K562 (cell line): ENCODE results near the gene LIMS1. TPM values are rescaled to one million over a fixed set of nuclear protein-coding genes. Genes with fewer than 3 reads are reported as not detected.
"Not testable (repeated sequence)": the region's sequence is repeated elsewhere in the genome, so short reads cannot be mapped to it uniquely, and the experiment has no call there.

Experiments used
- ATAC-seq: fragments of 200-7000 bp; cut with Tn5 transposase; 3 replicates; pipeline ENCODE4 v1.9.1; 2020; ENCODE audit warnings: moderate library complexity
- BruUV-seq: library from RNA; stranded (reverse); fragments of 400-500 nt; replicated peaks from 2 replicates; lab custom pipeline; 2021; lab: Mats Ljungman, UMichigan
- CTCF ChIA-PET: fragments of 300-600 bp; formaldehyde crosslinking; extraction: SDS; loops from one replicate; lab custom pipeline; 2021; ENCODE audit warnings: low intra/inter-chr PET ratio; lab: Yijun Ruan, JAX
- POLR2A ChIA-PET: fragments of 300-600, 350-650 bp; sonication (Branson Sonifier 250); formaldehyde crosslinking; extraction: SDS; loops from one replicate; lab custom pipeline; 2021; ENCODE audit warnings: antibody characterized with exemption, inconsistent platforms; lab: Yijun Ruan, JAX
- DNase-seq, 4 experiments: peaks; one replicate each; pipeline versions ENCODE4 v3.0.0 to v3.0.0-alpha.2; 2011 to 2018; ENCODE audit warnings: low spot score in 3 of 4, mixed read lengths in 3 of 4; ENCODE audit errors: extremely low read depth in 1 of 4
- FAIRE-seq: peaks from 2 replicates; lab custom pipeline; 2011; peaks lifted over from hg19 to GRCh38; lab: Jason Lieb, UNC
- H2AFZ ChIP-seq: 2 replicates; pipeline ENCODE4 v1.6.0; 2011; ENCODE audit warnings: low read depth, low read length, control low read depth, inconsistent platforms
- H3K27ac ChIP-seq: fragments of 200-600 bp; 3 replicates; pipeline ENCODE4 v1.8.0; 2011; ENCODE audit warnings: low read depth, mild to moderate bottlenecking, control low read depth, inconsistent platforms, low read length, moderate library complexity, mixed read lengths; ENCODE audit errors: extremely low read depth
- H3K27me3 ChIP-seq, 2 experiments: fragments of 300-600 bp in 1 of 2; 2 replicates in 1 of 2; 3 replicates in 1 of 2; pipeline versions ENCODE4 v1.6.0 to v1.8.0; 2011; ENCODE audit warnings: inconsistent platforms in 2 of 2, low read length in 2 of 2, mild to moderate bottlenecking in 1 of 2, mixed read lengths in 1 of 2, moderate library complexity in 1 of 2; ENCODE audit not compliant: control insufficient read depth in 2 of 2, insufficient read depth in 2 of 2
- H3K36me3 ChIP-seq: fragments of 300-600 bp; 3 replicates; pipeline ENCODE4 v1.8.0; 2011; ENCODE audit warnings: mild to moderate bottlenecking, low read length, inconsistent platforms; ENCODE audit not compliant: control insufficient read depth, insufficient read depth
- H3K4me1 ChIP-seq, 2 experiments: fragments of 200-600 bp in 1 of 2; replicated peaks in 1 of 2; 2 replicates in 1 of 2; 3 replicates in 1 of 2; pipeline versions ENCODE4 v1.5.1 to v1.8.0; 2011; ENCODE audit warnings: inconsistent platforms in 2 of 2, low read length in 2 of 2, mild to moderate bottlenecking in 1 of 2, mixed read lengths in 1 of 2, moderate library complexity in 1 of 2; ENCODE audit not compliant: control insufficient read depth in 2 of 2, insufficient read depth in 2 of 2
- H3K4me2 ChIP-seq: 2 replicates; pipeline ENCODE4 v1.6.1; 2011; ENCODE audit warnings: low read length, control low read depth, inconsistent platforms, mixed read lengths; ENCODE audit not compliant: insufficient read depth
- H3K4me3 ChIP-seq: fragments of 200-600 bp; sonication (generic), shearing (Covaris generic); 2 replicates; pipeline ENCODE4 v1.5.1; 2016; ENCODE audit warnings: control low read depth, inconsistent platforms
- H3K79me2 ChIP-seq: fragments of 200-600 bp; 3 replicates; pipeline ENCODE4 v1.8.0; 2011; ENCODE audit warnings: low read length, inconsistent platforms; ENCODE audit not compliant: control insufficient read depth, insufficient read depth
- H3K9ac ChIP-seq, 2 experiments: 2 replicates each; pipeline versions ENCODE4 v1.6.0 to v1.6.1; 2011; ENCODE audit warnings: low read depth in 2 of 2, low read length in 2 of 2, control low read depth in 1 of 2, inconsistent platforms in 1 of 2, mild to moderate bottlenecking in 1 of 2, mixed read lengths in 1 of 2; ENCODE audit not compliant: insufficient read depth in 1 of 2
- H3K9me1 ChIP-seq: one replicate; pipeline ENCODE4 v1.6.0; 2011; ENCODE audit warnings: inconsistent platforms, mild to moderate bottlenecking, low read length, moderate library complexity; ENCODE audit not compliant: control insufficient read depth, insufficient read depth
- H3K9me3 ChIP-seq: replicated peaks from 2 replicates; pipeline ENCODE4 v1.5.1; 2011; ENCODE audit warnings: low read depth, low read length, inconsistent platforms; ENCODE audit not compliant: control insufficient read depth, insufficient read depth
- H4K20me1 ChIP-seq: replicated peaks from 2 replicates; pipeline ENCODE4 v1.6.1; 2011; ENCODE audit warnings: low read length, inconsistent platforms, mixed read lengths; ENCODE audit not compliant: control insufficient read depth, insufficient read depth
- ETV1 ChIP-seq: fragments of 450-650 bp; conservative IDR thresholded peaks from 2 replicates; pipeline ENCODE4 v1.6.1; 2016; ENCODE audit warnings: missing genetic modification characterization, control low read depth, low read depth, missing compliant biosample characterization
- FOSL1 ChIP-seq: fragments of 200-800 bp; sonication (Bioruptor generic); conservative IDR thresholded peaks from 2 replicates; pipeline ENCODE4 v1.6.1; 2016; ENCODE audit warnings: missing genetic modification characterization, missing compliant biosample characterization
- FOXM1 ChIP-seq, 2 experiments: fragments of 450-650 bp in 1 of 2; sonication (generic) in 1 of 2; formaldehyde crosslinking in 1 of 2; IDR thresholded peaks; 2 replicates each; pipeline versions ENCODE4 v1.6.1 to v1.9.0; 2017 to 2022; ENCODE audit warnings: low read depth in 2 of 2, mild to moderate bottlenecking in 2 of 2, missing genetic modification reagents in 1 of 2, moderate library complexity in 1 of 2
- IFI16 ChIP-seq: fragments of 250-450 bp; sonication (Bioruptor Pico); IDR thresholded peaks from 2 replicates; pipeline ENCODE4 v2.1.2; 2022; ENCODE audit warnings: mild to moderate bottlenecking, inconsistent platforms
- ILF3 ChIP-seq: fragments of 450-650 bp; IDR thresholded peaks from 2 replicates; pipeline ENCODE4 v1.6.1; 2018; ENCODE audit warnings: antibody characterized with exemption, mild to moderate bottlenecking, moderate library complexity, borderline replicate concordance
- NCOR1 ChIP-seq: fragments of 450-650 bp; IDR thresholded peaks from 2 replicates; pipeline ENCODE4 v1.6.1; 2016; ENCODE audit warnings: mild to moderate bottlenecking, moderate library complexity
- POLR2AphosphoS5 ChIP-seq: IDR thresholded peaks from 2 replicates; pipeline ENCODE4 v1.6.1; 2011; ENCODE audit warnings: mild to moderate bottlenecking, low read depth, low read length, moderate library complexity; ENCODE audit not compliant: control insufficient read depth, insufficient read depth
- POLR3A ChIP-seq: IDR thresholded peaks from 2 replicates; pipeline ENCODE4 v1.6.1; 2011; ENCODE audit warnings: borderline replicate concordance, mild to moderate bottlenecking, moderate library complexity; ENCODE audit not compliant: insufficient read length, insufficient read depth; ENCODE audit errors: extremely low read depth
- TGIF2 ChIP-seq: sonication (generic); formaldehyde crosslinking; IDR thresholded peaks from 2 replicates; pipeline ENCODE4 v1.8.1; 2022; ENCODE audit warnings: mild to moderate bottlenecking, missing genetic modification reagents, moderate library complexity
- U2AF1 ChIP-seq: fragments of 200-400 bp; formaldehyde crosslinking; optimal IDR thresholded peaks from 2 replicates; pipeline ENCODE3; 2017; ENCODE audit warnings: mild to moderate bottlenecking, low read depth, low read length, moderate library complexity
- XRCC5 ChIP-seq: fragments of 200-400 bp; formaldehyde crosslinking; IDR thresholded peaks from 2 replicates; pipeline ENCODE4 v1.6.1; 2017; ENCODE audit warnings: low read depth, mild to moderate bottlenecking, low read length
- ZNF224 ChIP-seq: sonication (generic); formaldehyde crosslinking; IDR thresholded peaks from 2 replicates; pipeline ENCODE4 v1.8.0; 2022; ENCODE audit warnings: mild to moderate bottlenecking, missing genetic modification reagents
- ZNF696 ChIP-seq: fragments of 250-450 bp; sonication (Bioruptor Pico); conservative IDR thresholded peaks from 2 replicates; pipeline ENCODE4 v1.4.0; 2020; ENCODE audit warnings: mild to moderate bottlenecking, moderate library complexity
- WGBS: fragments of 100-300 bp; shearing (Covaris generic); methylation state at CpG from one replicate; pipeline ENCODE4 v1.1.6; 2016; ENCODE audit warnings: low coverage, mixed read lengths; ENCODE audit not compliant: insufficient coverage; ENCODE audit errors: missing lambda C conversion rate; 5-methylcytosine and 5-hydroxymethylcytosine counted together
- in situ Hi-C: fragments of 300-500 bp; cut with MboI; formaldehyde crosslinking; loops from 4 replicates; pipeline ENCODE4 v1.15.0; 2018; ENCODE audit warnings: inconsistent platforms, mixed read lengths
- intact Hi-C: fragments of 100-400 bp; cut with micrococcal nuclease; formaldehyde crosslinking; loops from 2 replicates; pipeline ENCODE4 v1.14.2; 2022
- polyA plus RNA-seq, 8 experiments: library from polyadenylated mRNA; depleted of rRNA in 4 of 8; stranded (reverse) in 5 of 8; unstranded in 3 of 8; fragments of >200 nt; fragmentation: Nextera tagmentation in 2 of 8; fragmentation: Illumina TruSeq in 1 of 8; extraction: Ambion mirVana in 2 of 8; extraction: Trizol in 1 of 8; gene quantifications; 2 replicates each; pipeline versions ENCODE4 v1.2.1 to v1.2.3, GENCODE V29; 2011 to 2014; ENCODE audit warnings: inconsistent platforms in 1 of 8, missing spikeins in 1 of 8
- total RNA-seq, 7 experiments: library from RNA; depleted of rRNA in 6 of 7; stranded (reverse); fragments of >200 nt in 6 of 7; fragmentation: Illumina TruSeq in 2 of 7; extraction: Trizol in 2 of 7; gene quantifications; 2 replicates each; pipeline versions ENCODE4 v1.2.1 to v1.2.3, GENCODE V29; 2011 to 2021; ENCODE audit warnings: low replicate concordance in 1 of 7

LIMS1 gene
- total and polyA plus RNA-seq, 9 of the 15 experiments (the other 6 are each of a cell fraction or from before 2014, with no cell fraction given), result 52.8 to 134 (median 81.0) TPM

DNA sequence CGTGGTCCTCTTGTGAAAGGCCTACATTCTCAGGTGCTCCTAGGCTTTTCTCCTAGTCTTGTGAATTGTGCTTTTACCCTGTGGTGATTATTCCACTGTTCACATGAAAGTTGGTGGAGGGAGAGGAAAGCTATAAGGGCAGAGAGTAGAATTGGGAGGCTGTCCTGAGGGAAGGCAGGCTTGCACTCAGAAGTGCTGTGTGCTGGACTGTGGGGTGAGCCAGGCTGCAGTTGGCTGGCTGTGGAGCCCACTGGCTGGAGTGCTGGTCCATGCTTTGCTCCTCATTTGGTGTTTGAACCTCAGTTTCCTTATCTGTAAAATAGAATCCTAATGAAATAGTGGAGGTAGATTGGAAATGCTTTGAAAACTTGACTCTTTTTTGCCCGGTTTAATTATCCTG, 21.3 kb downstream of the LIMS1 start:
- H3K4me1 ChIP-seq, result peaks cover 3 to 7% of the 10 kb centered on the region in 2 experiments; a peak in 2 of 5 replicates
- POLR2A ChIA-PET, result interaction anchor here (1.1 to 2.8 kb wide), 3 partner anchors 14 to 21 kb away, joined by 3 to 14 read pairs (median 5); partner anchors contain the start of gene LIMS1
- ATAC-seq, result 0 out of 3 replicates have a peak, but pooled peaks have one; percentile 17
- H3K9me3 ChIP-seq, result no peaks in the 10 kb centered on the region
- TF ChIP-seq FOSL1 (tag), result no peak
- no peak for TF ChIP-seq TGIF2
- TF ChIP-seq ILF3, result no peak
- TF ChIP-seq FOXM1 (IDR thresholded peaks at IDR 0.05; ENCODE audit: low read depth), result no peak
- no peak for TF ChIP-seq FOXM1 (CRISPR knock-in tag; IDR thresholded peaks at IDR 0.05; ENCODE audit: low read depth)
- no peak for TF ChIP-seq POLR2AphosphoS5
- no peak for TF ChIP-seq ZNF224
- no peak for TF ChIP-seq ZNF696 (CRISPR knock-in tag)
- TF ChIP-seq POLR3A, result no peak
- TF ChIP-seq U2AF1, result no peak
- no peak for TF ChIP-seq XRCC5
- no peak for TF ChIP-seq IFI16 (CRISPR knock-in tag)
- TF ChIP-seq ETV1 (tag), result no peak
- TF ChIP-seq NCOR1, result no peak
- TF ChIP-seq, all 486 proteins: peak for 0
- no peak for DNase-seq
- intact Hi-C loops, result no loop called here
- H3K36me3 ChIP-seq, result no peaks in the 10 kb centered on the region; the same call in 2 of the 3 replicates
- H3K4me3 ChIP-seq, result no peak overlapping the region
- no peaks in the 10 kb centered on the region for H3K9me1 ChIP-seq
- H3K27me3 ChIP-seq, result no peaks in the 10 kb centered on the region
- WGBS, result 90% methylated on average over 2 of the region's 2 CpGs
- H3K79me2 ChIP-seq, result peaks cover 68% of the 10 kb centered on the region
- no peak overlapping the region for H3K9ac ChIP-seq
- H2AFZ ChIP-seq, result no peak overlapping the region
- H3K4me2 ChIP-seq, result no peak overlapping the region
- no peak overlapping the region for H3K27ac ChIP-seq
- H4K20me1 ChIP-seq, result no peaks in the 10 kb centered on the region; the same call in none of the 2 replicates
- CTCF ChIA-PET, result no interaction called here
- FAIRE-seq, result no peak
- BruUV-seq, result no TSS peak
- in situ Hi-C loops, result no loop called here

DNA sequence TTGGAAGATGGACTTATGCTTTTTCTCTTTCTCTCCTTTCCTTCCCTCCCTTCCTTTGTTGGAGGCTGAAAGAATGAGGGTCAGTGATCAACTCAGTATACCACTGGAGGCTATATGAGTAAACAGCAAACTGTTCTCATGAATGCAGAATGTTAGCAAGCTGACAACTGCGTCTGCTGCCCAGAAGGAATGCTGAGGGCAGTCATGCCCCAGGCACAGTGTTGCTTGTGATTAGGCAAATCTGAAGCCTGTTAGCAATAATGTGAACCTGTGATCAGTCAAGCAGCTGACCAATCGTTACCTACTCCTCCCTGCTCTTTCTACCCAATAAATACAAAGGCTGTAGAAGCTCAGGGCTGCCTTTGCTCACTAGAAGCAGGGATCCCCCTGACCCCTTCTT, 22.3 kb downstream of the LIMS1 start:
- 55% methylated on average over 2 of the region's 2 CpGs for WGBS
- H3K4me2 ChIP-seq, H3K36me3 ChIP-seq, H3K9me1 ChIP-seq, POLR2A ChIA-PET, CTCF ChIA-PET, FAIRE-seq, intact Hi-C loops, in situ Hi-C loops, H2AFZ ChIP-seq, DNase-seq, H4K20me1 ChIP-seq, H3K4me3 ChIP-seq, BruUV-seq, H3K9me3 ChIP-seq, H3K27ac ChIP-seq, H3K9ac ChIP-seq, ATAC-seq, H3K27me3 ChIP-seq: not testable (repeated sequence)
- Histone ChIP-seq H3K4me1 (peaks cover 3 to 11% of the 10 kb centered on the region in 2 experiments; a peak in 2 of 5 replicates), H3K79me2 (peaks cover 75% of the 10 kb centered on the region)
